ENCODE measurements around the gene PCDH18. TPM values are rescaled to one million over a fixed set of nuclear protein-coding genes. Genes with fewer than 3 reads are reported as not detected.

PCDH18 gene
- total RNA-seq, 1 donor from 2014 or later, result 1.3 TPM

- no peak for ATAC-seq
- DNase-seq (ENCODE audit: low spot score), result no peak
Measured at GRCh38 chr4:137470806-137471205, 61.5 kb downstream of the PCDH18 start.

Data from left lobe of liver (tissue), 2 donors.